GM12873 (cell line): ENCODE results near the gene PCDH9.

Experiments used
- TF ChIP-seq, protein P1 (sequence below): IDR thresholded peaks from 2 replicates; pipeline ENCODE4 v1.5.1; 2012; ENCODE audit warnings: low read depth, mild to moderate bottlenecking, moderate library complexity, low read length, control low read depth; ENCODE audit not compliant: insufficient read depth; ENCODE audit errors: missing control alignments

PCDH9 gene

DNA sequence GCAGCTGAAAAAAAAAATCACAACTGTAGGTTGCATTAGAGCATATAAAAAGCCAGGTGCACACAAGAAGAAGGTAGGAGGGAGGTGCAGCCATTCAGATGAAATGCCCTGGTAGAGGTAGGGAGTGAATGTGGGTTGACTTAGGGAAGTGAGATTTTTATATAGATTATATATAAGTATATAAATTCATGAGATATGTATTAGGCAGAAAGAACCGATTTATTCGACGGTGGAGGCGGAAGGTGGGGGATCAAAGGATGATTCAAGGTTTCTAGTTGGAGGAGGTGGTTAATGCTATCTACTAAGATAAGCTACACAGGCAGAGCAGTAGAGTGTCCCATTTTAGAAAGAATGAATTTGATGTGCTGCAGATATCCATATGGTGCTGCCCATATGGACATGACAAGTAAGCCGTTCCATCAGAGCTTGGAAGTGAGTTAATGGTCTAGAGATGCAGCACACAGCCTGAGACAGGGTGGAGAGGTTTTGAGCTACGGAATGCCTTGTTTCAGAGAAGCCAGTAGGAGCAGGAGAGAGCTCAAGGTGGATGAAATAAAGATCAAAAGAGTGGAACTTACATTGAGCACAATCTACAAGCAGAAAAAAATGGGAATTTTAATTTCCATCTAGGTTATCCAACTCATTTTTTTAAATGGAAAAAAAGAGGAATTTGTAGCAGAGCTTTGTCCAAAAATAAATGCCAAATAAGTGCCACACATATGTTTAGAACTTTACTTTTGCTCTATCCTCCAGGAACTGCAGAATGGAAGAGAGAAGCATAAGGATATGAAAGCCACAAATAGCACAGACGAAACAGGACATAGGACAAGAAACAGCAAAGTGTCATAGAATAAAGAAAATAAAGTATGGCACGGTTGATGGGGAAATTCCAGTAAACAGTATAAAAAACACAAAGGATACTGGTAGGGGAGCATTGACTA lies 177.3 kb downstream of the PCDH9 start:
- TF ChIP-seq, protein P1, sequence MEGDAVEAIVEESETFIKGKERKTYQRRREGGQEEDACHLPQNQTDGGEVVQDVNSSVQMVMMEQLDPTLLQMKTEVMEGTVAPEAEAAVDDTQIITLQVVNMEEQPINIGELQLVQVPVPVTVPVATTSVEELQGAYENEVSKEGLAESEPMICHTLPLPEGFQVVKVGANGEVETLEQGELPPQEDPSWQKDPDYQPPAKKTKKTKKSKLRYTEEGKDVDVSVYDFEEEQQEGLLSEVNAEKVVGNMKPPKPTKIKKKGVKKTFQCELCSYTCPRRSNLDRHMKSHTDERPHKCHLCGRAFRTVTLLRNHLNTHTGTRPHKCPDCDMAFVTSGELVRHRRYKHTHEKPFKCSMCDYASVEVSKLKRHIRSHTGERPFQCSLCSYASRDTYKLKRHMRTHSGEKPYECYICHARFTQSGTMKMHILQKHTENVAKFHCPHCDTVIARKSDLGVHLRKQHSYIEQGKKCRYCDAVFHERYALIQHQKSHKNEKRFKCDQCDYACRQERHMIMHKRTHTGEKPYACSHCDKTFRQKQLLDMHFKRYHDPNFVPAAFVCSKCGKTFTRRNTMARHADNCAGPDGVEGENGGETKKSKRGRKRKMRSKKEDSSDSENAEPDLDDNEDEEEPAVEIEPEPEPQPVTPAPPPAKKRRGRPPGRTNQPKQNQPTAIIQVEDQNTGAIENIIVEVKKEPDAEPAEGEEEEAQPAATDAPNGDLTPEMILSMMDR = no peak

DNA sequence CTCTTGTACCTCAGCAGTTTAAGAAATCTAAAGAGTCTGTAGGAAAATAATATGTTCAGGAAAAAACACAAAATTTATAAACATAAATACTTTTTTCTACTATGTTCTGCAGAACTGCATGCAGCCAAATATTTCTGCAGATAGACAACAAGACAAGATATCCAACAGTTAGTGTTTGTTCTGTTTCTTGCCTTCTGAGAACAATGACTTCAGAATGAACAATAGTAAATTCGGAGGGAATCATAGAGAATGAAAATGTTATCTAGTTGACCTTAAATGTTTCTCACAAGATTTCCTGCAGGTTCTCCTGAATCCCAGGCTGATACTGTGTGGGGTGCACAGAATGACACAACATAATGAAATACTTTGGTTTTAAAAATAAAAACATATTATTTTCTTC lies 180.4 kb downstream of the PCDH9 start:
- TF ChIP-seq, protein P1 = no peak

DNA sequence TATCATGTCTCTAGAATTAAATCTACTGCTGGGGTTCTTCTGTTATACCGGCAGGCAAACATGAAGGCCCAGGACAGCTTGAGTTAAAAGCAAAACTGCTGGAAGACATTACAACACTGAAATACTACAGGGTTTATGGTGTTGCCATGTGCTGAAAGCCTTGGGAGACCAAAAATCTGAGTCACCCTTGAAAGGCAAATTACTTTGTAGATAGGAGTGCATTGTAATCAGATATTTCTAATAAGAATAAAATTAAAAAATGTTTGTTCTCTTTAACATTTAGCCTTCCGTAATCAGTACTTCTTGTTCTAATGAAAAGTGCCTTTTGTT lies 181.3 kb downstream of the PCDH9 start:
- TF ChIP-seq, protein P1 = no peak

DNA sequence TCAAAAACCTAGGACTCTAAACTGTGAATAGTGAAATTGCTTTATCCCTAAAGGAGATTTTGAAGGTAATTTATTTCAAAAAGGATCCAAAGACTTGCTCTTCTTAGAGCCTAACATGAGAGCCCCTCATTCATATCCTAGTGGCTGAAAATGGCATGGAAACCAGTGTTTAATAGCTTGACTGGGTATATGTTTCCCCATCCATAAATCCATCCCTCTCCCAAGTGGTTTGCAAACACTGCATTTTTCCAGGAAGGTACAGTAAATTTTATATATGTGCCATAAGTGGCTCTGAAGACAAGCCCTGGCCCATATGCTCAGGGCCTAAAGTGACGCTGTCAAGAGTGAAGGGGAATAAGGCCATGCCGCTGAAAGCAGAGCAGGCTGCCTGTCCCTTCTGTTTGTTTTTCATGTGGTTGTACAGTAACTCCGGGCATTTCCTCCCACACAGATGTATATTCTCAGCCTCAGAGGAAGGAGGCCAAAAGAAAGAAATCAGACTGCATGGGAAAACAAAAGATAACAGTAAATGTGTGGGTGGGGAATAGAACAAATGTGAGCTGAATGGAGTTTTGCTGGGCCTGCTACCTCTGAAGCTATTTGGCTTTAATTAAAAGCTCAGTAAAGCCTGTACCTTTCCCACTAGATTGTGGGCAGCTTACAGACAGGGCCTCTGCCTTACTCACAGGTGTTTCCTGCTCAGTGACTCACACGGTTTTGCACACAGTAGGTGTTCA lies 181.9 kb downstream of the PCDH9 start:
- TF ChIP-seq, protein P1 = no peak

DNA sequence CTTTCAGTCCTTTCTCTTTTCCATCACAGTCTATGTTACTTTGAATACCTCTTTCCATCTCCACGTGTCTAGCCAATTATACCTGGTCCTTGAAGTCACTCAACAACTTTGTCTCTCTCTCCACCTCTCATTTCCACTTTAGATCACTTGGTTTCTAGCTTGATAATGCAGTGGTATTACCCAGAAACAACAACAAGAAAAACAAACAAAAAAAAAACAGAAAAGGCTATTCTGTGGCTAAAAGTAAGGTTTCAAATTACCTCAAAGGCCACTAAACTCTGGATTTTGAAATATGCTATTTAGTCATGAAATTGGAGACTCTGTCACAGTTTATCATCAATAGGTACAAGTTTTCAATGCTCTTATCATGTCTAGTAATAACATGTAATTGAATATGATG lies 184.8 kb downstream of the PCDH9 start:
- TF ChIP-seq, protein P1 = no peak

DNA sequence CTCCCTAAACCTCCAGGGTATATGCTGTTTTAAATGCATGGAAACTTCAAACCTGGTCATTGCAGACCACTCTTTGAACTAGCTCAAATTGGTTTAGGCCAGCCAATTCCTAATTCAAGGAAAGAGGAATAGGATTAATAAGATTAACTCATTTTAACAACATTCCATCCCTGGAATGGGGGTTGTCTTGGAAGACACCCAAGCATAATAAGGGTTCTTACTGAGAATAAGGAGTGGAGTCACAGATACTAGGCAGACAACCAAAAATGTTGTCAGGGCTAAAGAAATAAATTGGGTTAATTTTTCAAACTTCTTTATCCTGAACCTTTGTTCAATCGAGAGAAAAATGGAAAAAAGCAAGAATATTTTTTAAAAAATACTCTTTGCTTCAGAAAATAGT lies 186.2 kb downstream of the PCDH9 start:
- TF ChIP-seq, protein P1 = no peak

DNA sequence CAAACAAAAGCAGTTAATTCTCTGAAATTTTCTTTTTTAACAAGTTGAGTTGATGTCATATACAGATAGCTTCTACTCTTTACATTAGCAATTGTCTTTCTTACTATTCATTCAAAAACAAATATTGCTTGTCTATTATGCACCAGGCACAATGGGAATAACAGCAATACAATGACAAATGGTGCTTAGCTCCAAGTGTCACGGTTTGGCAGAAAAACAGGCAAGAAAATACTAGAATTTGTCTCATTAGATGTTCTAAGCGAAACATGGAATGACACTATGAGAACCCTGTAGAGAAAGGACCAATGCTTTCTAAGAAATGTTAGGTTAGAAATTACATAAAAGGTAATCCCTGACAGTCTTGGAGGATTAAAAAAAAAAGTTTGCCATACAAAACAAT lies 187.6 kb downstream of the PCDH9 start:
- TF ChIP-seq, protein P1 = no peak
